NB4 (cell line): ENCODE results near the gene ARSK.
"Not testable (repeated sequence)": the region's sequence is repeated elsewhere in the genome, so short reads cannot be mapped to it uniquely, and the experiment has no call there.

ENCODE experiments used
- DNase-seq: peaks from one replicate; pipeline ENCODE4 v3.0.0; 2010; ENCODE audit warnings: low read depth
- H3K4me3 ChIP-seq: one replicate; pipeline ENCODE4 v1.5.1; 2011; ENCODE audit warnings: mild to moderate bottlenecking, low read depth, low read length, moderate library complexity
- CTCF ChIP-seq: IDR thresholded peaks from one replicate; pipeline ENCODE4 v1.5.1; 2012; ENCODE audit warnings: low read depth, low read length
- MYC ChIP-seq: IDR thresholded peaks from 2 replicates; pipeline ENCODE4 v1.6.1; 2011; ENCODE audit warnings: low read depth, low read length
- POLR2A ChIP-seq: IDR thresholded peaks from 2 replicates; pipeline ENCODE4 v1.6.1; 2011; ENCODE audit warnings: mild to moderate bottlenecking; ENCODE audit not compliant: insufficient read length; ENCODE audit errors: extremely low read depth
- TF ChIP-seq, protein P1 (sequence below): IDR thresholded peaks from 2 replicates; pipeline ENCODE4 v1.6.1; 2011; ENCODE audit warnings: low read depth, low read length

The ARSK gene

DNA sequence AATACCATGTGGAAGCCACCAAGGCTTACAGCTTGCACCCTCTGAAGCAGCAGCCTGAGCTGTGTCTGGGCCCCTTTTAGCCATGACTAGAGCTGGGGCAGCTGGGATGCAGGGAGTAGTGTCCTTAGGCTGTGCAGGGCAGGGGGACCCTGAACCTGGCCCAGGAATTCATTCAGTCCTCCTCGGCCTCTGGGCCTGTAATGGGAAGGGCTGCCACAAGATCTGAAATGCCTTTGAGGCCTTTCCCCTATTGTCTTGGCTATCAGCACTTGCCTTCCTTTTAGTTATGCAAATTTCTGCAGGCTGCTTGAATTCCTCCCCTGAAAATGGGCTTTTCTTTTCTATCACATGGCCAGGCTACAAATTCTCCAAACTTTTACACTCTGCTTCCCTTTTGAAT lies 74.0 kb downstream of the ARSK start:
- no peak overlapping the region for H3K4me3 ChIP-seq
- DNase-seq, result no peak
- TF ChIP-seq CTCF, result no peak
- TF ChIP-seq POLR2A, result no peak
- TF ChIP-seq, protein P1, sequence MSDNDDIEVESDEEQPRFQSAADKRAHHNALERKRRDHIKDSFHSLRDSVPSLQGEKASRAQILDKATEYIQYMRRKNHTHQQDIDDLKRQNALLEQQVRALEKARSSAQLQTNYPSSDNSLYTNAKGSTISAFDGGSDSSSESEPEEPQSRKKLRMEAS, result no peak
- no peak for TF ChIP-seq MYC

GRCh38 chr5:95630394-95630917 lies 75.6 kb downstream of the ARSK start:
- DNase-seq, result no peak
- H3K4me3 ChIP-seq, result no peak overlapping the region
- no peak for TF ChIP-seq MYC
- TF ChIP-seq, protein P1, result no peak
- no peak for TF ChIP-seq POLR2A
- TF ChIP-seq CTCF, result no peak

- DNase-seq, result no peak
- H3K4me3 ChIP-seq, result no peak overlapping the region
- TF ChIP-seq, protein P1, result no peak
- TF ChIP-seq CTCF (no peak), POLR2A (no peak), MYC (no peak)
These were observed 76.5 kb downstream of the ARSK start for GRCh38 chr5:95631255-95631958.

DNA sequence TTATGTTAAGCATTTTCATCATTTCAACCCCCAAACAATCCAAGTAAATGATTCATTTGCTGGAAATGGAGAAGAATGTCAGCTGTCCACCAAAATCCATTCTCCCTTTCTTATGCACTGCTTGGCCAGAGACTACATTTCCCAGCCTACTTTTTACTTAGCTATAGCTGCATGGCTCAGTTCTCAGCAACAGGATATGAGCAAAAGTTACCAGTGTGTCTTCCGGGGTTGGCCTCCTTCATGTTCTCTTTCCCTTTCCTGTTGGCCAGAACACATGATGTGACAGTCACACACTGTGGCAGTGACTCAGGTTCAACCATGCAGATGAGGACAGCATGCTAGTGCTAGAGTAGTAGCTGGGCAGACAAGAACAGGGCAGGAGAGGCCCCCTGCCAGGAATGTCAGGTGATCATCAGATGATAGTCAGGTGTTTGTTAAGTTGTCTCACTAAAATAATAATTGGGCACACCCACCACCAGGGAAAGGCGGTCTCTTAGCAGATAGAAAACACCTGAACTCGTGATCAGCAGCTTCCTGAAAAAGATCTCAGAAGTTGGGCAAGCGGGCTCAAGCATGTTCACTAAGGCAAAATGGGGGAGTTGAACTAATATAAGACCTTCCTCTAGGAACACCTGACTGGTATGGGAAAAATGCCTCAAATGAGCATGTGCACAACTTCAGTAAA lies 77.2 kb downstream of the ARSK start:
- DNase-seq, result peak; percentile 47
- TF ChIP-seq, protein P1, result no peak
- no peak for TF ChIP-seq CTCF
- no peak for TF ChIP-seq MYC
- TF ChIP-seq POLR2A, result no peak
- H3K4me3 ChIP-seq, result no peak overlapping the region

DNA sequence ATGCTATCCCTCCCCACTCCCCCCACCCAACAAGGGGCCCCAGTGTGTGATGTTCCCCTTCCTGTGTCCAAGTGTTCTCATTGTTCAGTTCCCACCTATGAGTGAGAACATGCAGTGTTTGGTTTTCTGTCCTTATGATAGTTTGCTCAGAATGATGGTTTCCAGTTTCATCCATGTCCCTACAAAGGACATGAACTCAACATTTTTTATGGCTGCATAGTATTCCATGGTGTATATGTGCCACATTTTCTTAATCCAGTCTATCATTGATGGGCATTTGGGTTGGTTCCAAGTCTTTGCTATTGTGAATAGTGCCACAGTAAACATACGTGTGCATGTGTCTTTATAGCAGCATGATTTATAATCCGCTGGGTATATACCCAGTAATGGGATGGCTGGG lies 78.0 kb downstream of the ARSK start:
- not testable (repeated sequence) for DNase-seq, H3K4me3 ChIP-seq

DNA sequence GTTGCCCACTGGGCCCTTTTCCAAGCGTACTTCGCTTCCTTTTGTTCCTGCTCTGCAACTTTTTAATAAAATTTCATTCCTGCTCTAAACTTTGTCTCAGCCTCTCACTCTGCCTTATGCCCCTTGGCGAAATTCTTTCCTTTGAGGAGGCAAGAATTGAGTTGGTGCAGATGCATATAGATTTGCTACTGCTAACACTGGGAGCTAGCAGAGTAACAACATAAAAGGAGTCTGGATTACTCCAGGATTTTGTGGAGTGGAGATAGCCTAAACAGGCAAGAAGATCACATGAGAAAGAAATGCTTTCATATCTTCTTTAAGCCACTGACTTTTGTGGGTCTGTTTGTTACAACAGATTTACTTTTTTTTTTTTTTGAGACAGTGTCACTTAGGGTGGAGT lies 78.8 kb downstream of the ARSK start:
- DNase-seq, result no peak
- H3K4me3 ChIP-seq, result no peak overlapping the region
- no peak for TF ChIP-seq POLR2A
- no peak for TF ChIP-seq CTCF
- TF ChIP-seq, protein P1, result no peak
- no peak for TF ChIP-seq MYC
